ENCODE results near the gene ADAMTS2. TPM values are rescaled to one million over a fixed set of nuclear protein-coding genes. Genes with fewer than 3 reads are reported as not detected.

Gene ADAMTS2
- 68.9 TPM for total RNA-seq

GRCh38 chr5:179345433-179346321 is at the start of gene ADAMTS2:
ADAMTS2 (minus strand) TSS chr5:179345461; CDS start chr5:179345328, 133 bp downstream.

Other genes starting within 250 kb of the ADAMTS2 start
- gene RUFY1, start 205.1 kb upstream of the ADAMTS2 start, total RNA-seq, result 56.0 TPM